A549 treated with AZD9567 at 1 μM for 4 hours (cell line): ENCODE data around the gene CASD1. TPM values are rescaled to one million over a fixed set of nuclear protein-coding genes. Genes with fewer than 3 reads are reported as not detected.

ENCODE experiments used
- total RNA-seq: library from RNA; stranded (reverse); fragments of 200-300 nt; extraction: Qiagen RNA extraction; gene quantifications from 5 replicates; pipeline ENCODE4 v1.2.3, GENCODE V29; 2022; ENCODE audit not compliant: insufficient read depth

Gene CASD1
- 7.4 to 19.2 TPM (median 11.3 TPM) in 5 replicates for total RNA-seq

DNA sequence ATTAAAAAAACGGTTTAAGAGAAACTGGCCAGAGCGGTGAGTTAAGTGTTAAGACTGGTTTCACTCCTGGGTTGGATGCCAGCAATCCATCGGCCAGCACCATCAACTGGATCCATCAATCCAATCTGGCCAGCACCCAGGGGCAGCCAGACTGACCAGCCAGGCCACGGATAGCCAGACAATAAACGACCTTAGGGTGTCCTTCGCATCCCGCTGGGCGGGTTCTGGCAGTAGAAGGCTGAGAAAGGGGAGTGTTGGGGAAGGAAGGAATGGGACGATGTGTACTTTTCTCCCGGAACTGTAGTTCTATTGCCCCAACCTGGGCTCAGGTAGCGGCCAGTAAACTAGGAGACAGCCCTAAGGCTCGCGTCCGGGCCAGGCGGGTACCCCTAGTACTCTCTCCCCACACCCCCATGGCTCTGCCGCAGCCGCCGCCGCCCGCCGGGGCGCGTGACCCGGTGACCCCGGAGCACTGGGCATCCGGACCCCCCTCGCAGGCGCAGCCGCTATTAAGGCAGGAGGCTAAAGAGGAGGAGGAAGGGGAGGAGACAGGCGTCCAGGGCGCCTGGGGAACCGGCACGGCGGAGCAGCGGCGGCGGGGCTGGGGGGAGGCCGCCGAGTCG, at the start of gene CASD1:
Gene CASD1 (plus strand): TSS at position 546 of the 623 bp plus-strand sequence. CDS start 276 bp downstream, outside the sequence.

Other genes with a start within 250 kb of the CASD1 start
- 0.10 TPM in 1 of 5 replicates, not detected in the others for gene COL1A2, start 114.9 kb upstream of the CASD1 start, total RNA-seq
- gene SGCE, start 146.3 kb downstream of the CASD1 start, total RNA-seq = 44.1 to 58.3 TPM (median 48.3 TPM) in 5 replicates